Fibroblast of skin of scalp (primary cell): ENCODE results near the gene MTTP.

Source experiments
- DNase-seq: peaks from one replicate; pipeline ENCODE4 v3.0.0-alpha.2; 2013

MTTP gene

GRCh38 chr4:99670409-99671073 lies 95.9 kb downstream of the MTTP start:
- no peak for DNase-seq
